Heart right ventricle (tissue), 16 donors: ENCODE data around the gene COBLL1. TPM values are rescaled to one million over a fixed set of nuclear protein-coding genes. Genes with fewer than 3 reads are reported as not detected.
A peak's percentile ranks its signal among the peaks of the same experiment; 100 is the strongest.

Experiments
- ATAC-seq, 8 donors: fragments of 200-7000 bp; cut with Tn5 transposase; one replicate each; pipeline ENCODE4 v1.9.1; 2020; ENCODE audit warnings: mild to moderate bottlenecking in 8 of 8, moderate library complexity in 8 of 8, moderate number of reproducible peaks in 1 of 8
- DNase-seq, 2 donors: peaks; one replicate each; pipeline ENCODE4 v3.0.0-alpha.2; 2020
- H3K27ac ChIP-seq, 10 donors: fragments of 200-600 bp; sonication (generic) in 2 of 10; one replicate each; pipeline versions ENCODE4 v1.5.0 to v1.8.0; 2020 to 2022; ENCODE audit warnings: mild to moderate bottlenecking in 3 of 10
- H3K27me3 ChIP-seq, 7 donors: fragments of 200-600 bp; one replicate each; pipeline ENCODE4 v1.8.0; 2021 to 2022; ENCODE audit warnings: mild to moderate bottlenecking in 2 of 7
- H3K36me3 ChIP-seq, 9 donors: fragments of 200-600 bp; sonication (generic) in 1 of 9; one replicate each; pipeline versions ENCODE4 v1.5.0 to v1.8.0; 2020 to 2022; ENCODE audit warnings: mild to moderate bottlenecking in 2 of 9
- H3K4me1 ChIP-seq, 9 donors: fragments of 200-600 bp; sonication (generic) in 1 of 9; one replicate each; pipeline versions ENCODE4 v1.5.0 to v1.8.0; 2020 to 2022; ENCODE audit warnings: mild to moderate bottlenecking in 4 of 9
- H3K4me3 ChIP-seq, 10 donors: fragments of 200-600 bp; sonication (generic) in 2 of 10; one replicate each; pipeline versions ENCODE4 v1.5.0 to v1.8.0; 2020 to 2022; ENCODE audit warnings: mild to moderate bottlenecking in 7 of 10, moderate library complexity in 2 of 10
- H3K9me3 ChIP-seq, 11 donors: fragments of 200-600 bp in 10 of 11; sonication (generic) in 2 of 11; one replicate each; pipeline versions ENCODE4 v1.5.0 to v1.8.0; 2013 to 2022; ENCODE audit warnings: mild to moderate bottlenecking in 2 of 11, control low read depth in 1 of 11, moderate library complexity in 1 of 11
- WGBS, 2 donors: extraction: QIAGEN DNeasy Blood & Tissue Kit; methylation state at CpG; one replicate each; pipeline ENCODE4 v1.1.7; 2013; ENCODE audit warnings: inconsistent platforms in 1 of 2; 5-methylcytosine and 5-hydroxymethylcytosine counted together
- intact Hi-C, 10 donors: fragments of 100-400 bp; cut with DNase I; formaldehyde crosslinking; loops; one replicate each; pipeline versions ENCODE4 v1.11.1 to v1.14.2; 2022
- polyA plus RNA-seq, 2 donors: library from polyadenylated mRNA; stranded (reverse); fragments of 200-250 nt; gene quantifications; one replicate each; pipeline ENCODE4 v1.2.3, GENCODE V29; 2013
- total RNA-seq, 10 donors: library from RNA; stranded (reverse); fragmentation: NEBNext Ultra II Directional in 3 of 10; extraction: Animal tissue kit (Norgen Biotek cat#: 25700) in 3 of 10; gene quantifications; one replicate each; pipeline versions ENCODE4 v1.2.1 to v1.2.4, GENCODE V29; 2021 to 2023
- TF ChIP-seq, protein P1 (sequence below), 9 donors: fragments of 200-600 bp; sonication (generic) in 2 of 9; IDR thresholded peaks; one replicate each; pipeline versions ENCODE4 v1.5.0 to v1.8.0; 2021 to 2022; ENCODE audit warnings: antibody characterized with exemption in 9 of 9, mild to moderate bottlenecking in 5 of 9, moderate library complexity in 1 of 9
- donor health status: Arrhythmogenic right ventricular cardiomyopathy.
- donor health status: ischemic (EF 13 %, LVEDD 7.1; RV severe dilation, severe dysfunction).
- donor health status: healthy with polysubstance abuse.
- donor health status: DM: no; HTN: yes; CAD: no.
- donor health status: DM: no; HTN: no; CAD: no.
- donor health status: ischemic (EF 25% LVEDD 6.9; RV normal size, moderate dysfunction).
- donor health status: ischemic (EF 25% LVEDD 5.7; RV mildly dilated, moderate dysfunction).
- donor health status: healthy.
- donor health status: DM: yes; HTN: yes; CAD: no.
- donor health status: Ischemic cardiomyopathy.
- donor health status: ischemic (EF 35%, LVEDD 5.7; RV mildly dilated, moderate dysfunction).
- donor health status: nonischemic (EF 11% LVEDD 7.7; RV severe dilation, severe dysfunction).
- donor health status: DM: yes; HTN: yes; CAD: no.
- donor health status: PGD.
- donor health status: ischemic (EF 29% LVEDD 5.4; RV normal size, mild dysfunction).
- donor health status: nonischemic (EF 23%, LVEDD 6.1; RV moderate dilation, normal function).

Gene COBLL1
- total and polyA plus RNA-seq, 12 donors: 5.0 to 20.5 (median 15.0) TPM

DNA sequence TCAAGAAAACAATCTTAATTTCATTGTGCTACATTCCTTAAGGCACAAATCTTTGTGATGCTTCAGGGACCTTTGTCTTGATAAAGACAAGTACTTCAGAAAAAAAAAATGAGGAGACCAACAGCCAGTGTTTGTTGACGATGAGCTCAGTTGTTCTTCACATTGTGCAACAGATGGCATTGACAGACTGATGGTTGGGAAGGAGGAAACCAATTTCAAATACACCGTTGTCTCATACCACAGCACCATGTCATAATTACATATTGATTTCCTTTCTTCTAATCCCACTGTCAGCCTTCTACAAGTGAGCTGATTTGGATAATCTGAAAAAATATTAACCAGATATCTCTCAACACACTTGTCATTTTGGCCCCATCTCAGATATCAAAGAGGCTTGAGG, 166.6 kb downstream of the COBLL1 start:
- ATAC-seq (peak in 2 of 8 donors; percentile 29 to 30), DNase-seq (no peak)
- H3K4me3 ChIP-seq: no peak overlapping the region
- peaks cover 0 to 18% (median 0%) of the 10 kb centered on the region in 9 donors for H3K36me3 ChIP-seq
- no peaks in the 10 kb centered on the region for H3K27me3 ChIP-seq
- intact Hi-C loops: no loop called here
- WGBS, 2 donors: 63 to 75% methylated on average over 2 of the region's 2 CpGs
- H3K27ac ChIP-seq: peak overlapping the region in 4 of 10 donors; percentile 2 to 51 (median 30)
- H3K9me3 ChIP-seq: peaks cover 0 to 18% (median 7%) of the 10 kb centered on the region in 11 donors
- peaks cover 0 to 20% (median 0%) of the 10 kb centered on the region in 9 donors for H3K4me1 ChIP-seq
- TF ChIP-seq, protein P1, sequence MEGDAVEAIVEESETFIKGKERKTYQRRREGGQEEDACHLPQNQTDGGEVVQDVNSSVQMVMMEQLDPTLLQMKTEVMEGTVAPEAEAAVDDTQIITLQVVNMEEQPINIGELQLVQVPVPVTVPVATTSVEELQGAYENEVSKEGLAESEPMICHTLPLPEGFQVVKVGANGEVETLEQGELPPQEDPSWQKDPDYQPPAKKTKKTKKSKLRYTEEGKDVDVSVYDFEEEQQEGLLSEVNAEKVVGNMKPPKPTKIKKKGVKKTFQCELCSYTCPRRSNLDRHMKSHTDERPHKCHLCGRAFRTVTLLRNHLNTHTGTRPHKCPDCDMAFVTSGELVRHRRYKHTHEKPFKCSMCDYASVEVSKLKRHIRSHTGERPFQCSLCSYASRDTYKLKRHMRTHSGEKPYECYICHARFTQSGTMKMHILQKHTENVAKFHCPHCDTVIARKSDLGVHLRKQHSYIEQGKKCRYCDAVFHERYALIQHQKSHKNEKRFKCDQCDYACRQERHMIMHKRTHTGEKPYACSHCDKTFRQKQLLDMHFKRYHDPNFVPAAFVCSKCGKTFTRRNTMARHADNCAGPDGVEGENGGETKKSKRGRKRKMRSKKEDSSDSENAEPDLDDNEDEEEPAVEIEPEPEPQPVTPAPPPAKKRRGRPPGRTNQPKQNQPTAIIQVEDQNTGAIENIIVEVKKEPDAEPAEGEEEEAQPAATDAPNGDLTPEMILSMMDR (IDR thresholded peaks at IDR 0.05): no peak

DNA sequence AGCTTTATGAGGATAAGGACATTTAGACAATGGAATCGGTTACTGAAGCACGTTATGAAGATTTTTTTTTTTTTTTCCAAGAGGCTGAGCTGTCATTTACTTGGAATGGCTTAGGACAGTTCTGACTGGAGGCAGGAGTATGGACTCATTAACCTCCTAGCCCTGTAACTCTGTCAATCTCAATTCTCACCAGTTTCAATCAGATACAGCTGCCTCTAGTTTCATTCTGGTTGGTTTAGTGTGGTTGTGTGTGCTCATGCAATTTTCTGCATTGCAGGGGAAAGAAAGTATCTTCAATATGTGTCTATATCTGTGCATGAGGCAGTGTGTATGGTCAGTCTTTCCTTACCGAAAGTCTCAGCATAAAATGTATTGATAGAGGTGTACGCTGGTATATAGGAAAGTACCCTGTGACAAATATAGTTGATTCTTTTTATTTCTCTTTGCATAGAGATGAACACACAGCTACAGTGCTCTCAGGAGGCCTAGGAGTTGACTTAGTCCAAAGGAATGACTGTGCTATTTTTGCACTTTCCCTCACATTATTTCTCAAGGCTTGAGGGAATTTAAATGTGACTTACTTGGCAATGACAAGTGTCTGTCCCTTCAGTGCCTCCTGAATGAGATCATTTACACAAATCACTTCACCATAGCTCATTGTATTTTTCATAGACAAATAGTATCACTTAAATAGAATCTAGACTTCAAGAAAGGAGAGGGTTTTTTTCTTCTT, 169.8 kb downstream of the COBLL1 start:
- H3K27me3 ChIP-seq: no peaks in the 10 kb centered on the region
- H3K4me1 ChIP-seq: peaks cover 0 to 20% (median 0%) of the 10 kb centered on the region in 9 donors
- TF ChIP-seq, protein P1 (IDR thresholded peaks at IDR 0.05): no peak
- H3K9me3 ChIP-seq: no peaks in the 10 kb centered on the region
- no peak for DNase-seq
- WGBS, 2 donors: 63 to 64% methylated on average over 4 of the region's 4 CpGs
- ATAC-seq: peak in 2 of 8 donors; percentile 29 to 72
- intact Hi-C loops: no loop called here
- peaks cover 0 to 6% (median 0%) of the 10 kb centered on the region in 9 donors for H3K36me3 ChIP-seq
- H3K4me3 ChIP-seq: no peak overlapping the region
- H3K27ac ChIP-seq: peak overlapping the region in 3 of 10 donors; percentile 11 to 25 (median 19)

GRCh38 chr2:164669291-164669690, 172.3 kb downstream of the COBLL1 start:
- H3K36me3 ChIP-seq: peaks cover 0 to 1% (median 0%) of the 10 kb centered on the region in 9 donors
- intact Hi-C loops: no loop called here
- H3K9me3 ChIP-seq: no peaks in the 10 kb centered on the region
- no peak for ATAC-seq
- TF ChIP-seq, protein P1 (IDR thresholded peaks at IDR 0.05): no peak
- no peak for DNase-seq
- no peak overlapping the region for H3K27ac ChIP-seq
- no peaks in the 10 kb centered on the region for H3K27me3 ChIP-seq
- no peak overlapping the region for H3K4me3 ChIP-seq
- H3K4me1 ChIP-seq: peaks cover 0 to 9% (median 0%) of the 10 kb centered on the region in 9 donors

GRCh38 chr2:164667566-164667965, 174.1 kb downstream of the COBLL1 start:
- Histone ChIP-seq H3K4me1 (peaks cover 0 to 9% (median 0%) of the 10 kb centered on the region in 9 donors), H3K27ac (no peak overlapping the region), H3K36me3 (no peaks in the 10 kb centered on the region), H3K9me3 (no peaks in the 10 kb centered on the region), H3K4me3 (no peak overlapping the region), H3K27me3 (no peaks in the 10 kb centered on the region)
- TF ChIP-seq, protein P1 (IDR thresholded peaks at IDR 0.05): no peak
- ATAC-seq (no peak), DNase-seq (no peak)
- intact Hi-C loops: no loop called here
- 85 to 91% methylated on average over 2 of the region's 2 CpGs for WGBS, 2 donors
